Tibial nerve (tissue), 4 donors: Measurements from ENCODE around the gene WIPF1.

Source experiments
- EP300 ChIP-seq, 2 donors: sonication (generic); formaldehyde crosslinking; IDR thresholded peaks; one replicate each; pipeline ENCODE4 v1.6.1; 2017; ENCODE audit warnings: antibody characterized with exemption in 2 of 2, mild to moderate bottlenecking in 1 of 2
- POLR2A ChIP-seq, 2 donors: fragments of 450-650 bp; IDR thresholded peaks; one replicate each; pipeline ENCODE4 v1.6.1; 2017; ENCODE audit warnings: antibody characterized with exemption in 2 of 2, mild to moderate bottlenecking in 2 of 2, moderate library complexity in 2 of 2
- TF ChIP-seq, protein P1 (sequence below), 5 experiments: fragments of 200-600 bp in 3 of 5; fragments of 450-650 bp in 2 of 5; sonication (generic) in 3 of 5; IDR thresholded peaks; one replicate each; pipeline ENCODE4 v1.5.1; 2016 to 2019; ENCODE audit warnings: antibody characterized with exemption in 5 of 5, mild to moderate bottlenecking in 3 of 5, moderate library complexity in 2 of 5

- TF ChIP-seq, protein P1, sequence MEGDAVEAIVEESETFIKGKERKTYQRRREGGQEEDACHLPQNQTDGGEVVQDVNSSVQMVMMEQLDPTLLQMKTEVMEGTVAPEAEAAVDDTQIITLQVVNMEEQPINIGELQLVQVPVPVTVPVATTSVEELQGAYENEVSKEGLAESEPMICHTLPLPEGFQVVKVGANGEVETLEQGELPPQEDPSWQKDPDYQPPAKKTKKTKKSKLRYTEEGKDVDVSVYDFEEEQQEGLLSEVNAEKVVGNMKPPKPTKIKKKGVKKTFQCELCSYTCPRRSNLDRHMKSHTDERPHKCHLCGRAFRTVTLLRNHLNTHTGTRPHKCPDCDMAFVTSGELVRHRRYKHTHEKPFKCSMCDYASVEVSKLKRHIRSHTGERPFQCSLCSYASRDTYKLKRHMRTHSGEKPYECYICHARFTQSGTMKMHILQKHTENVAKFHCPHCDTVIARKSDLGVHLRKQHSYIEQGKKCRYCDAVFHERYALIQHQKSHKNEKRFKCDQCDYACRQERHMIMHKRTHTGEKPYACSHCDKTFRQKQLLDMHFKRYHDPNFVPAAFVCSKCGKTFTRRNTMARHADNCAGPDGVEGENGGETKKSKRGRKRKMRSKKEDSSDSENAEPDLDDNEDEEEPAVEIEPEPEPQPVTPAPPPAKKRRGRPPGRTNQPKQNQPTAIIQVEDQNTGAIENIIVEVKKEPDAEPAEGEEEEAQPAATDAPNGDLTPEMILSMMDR (IDR thresholded peaks at IDR 0.05), result peak; percentile 15 to 52 (median 27)
- no peak for TF ChIP-seq POLR2A (IDR thresholded peaks at IDR 0.05)
- TF ChIP-seq EP300 (IDR thresholded peaks at IDR 0.05), result no peak
Observed at GRCh38 chr2:174605687-174606086, 8.1 kb upstream of the WIPF1 start.
